ENCODE measurements around the gene MATR3.

The MATR3 gene

DNA sequence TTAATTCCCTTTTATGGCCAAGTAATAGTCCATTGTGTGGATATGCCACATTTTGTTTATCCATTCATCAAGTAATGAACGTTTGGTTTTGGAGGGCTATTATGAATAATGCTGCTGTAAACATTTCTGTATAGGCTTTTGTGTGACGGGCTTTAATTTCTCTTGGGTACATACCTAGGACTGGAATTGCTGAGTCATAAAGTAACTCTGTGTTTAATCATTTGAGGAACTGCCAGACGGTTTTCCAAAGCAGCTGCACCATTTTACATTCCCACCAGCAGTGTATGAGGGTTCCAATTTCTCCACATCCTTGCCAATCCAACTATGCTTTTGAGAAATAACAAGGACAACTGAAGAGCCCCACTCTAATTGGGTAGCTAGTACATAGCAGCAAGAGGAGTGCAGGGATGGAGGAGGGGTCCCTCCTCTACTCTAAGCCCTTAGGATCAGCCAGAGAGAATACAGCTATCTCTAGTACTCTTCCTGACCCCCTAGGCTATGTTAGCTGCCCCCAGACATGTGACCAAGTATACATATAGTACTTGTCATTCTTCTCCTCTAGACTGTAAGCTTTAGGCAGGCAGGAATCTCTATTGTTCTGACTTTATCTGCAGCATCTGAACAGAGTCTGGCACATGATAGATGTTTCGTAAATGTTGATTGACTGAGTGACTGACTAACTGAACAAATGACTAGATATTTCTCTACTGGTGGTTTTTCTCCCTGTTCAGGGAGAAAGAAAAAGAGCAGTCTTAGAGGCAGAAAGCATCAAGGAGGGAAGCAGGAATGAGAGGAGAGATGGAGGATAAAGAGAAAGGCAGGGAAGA is 22.1 kb upstream of the MATR3 start:
- peak overlapping the region in 1 of 21 experiments; percentile 3 for H3K27ac ChIP-seq
- no peak overlapping the region for H3K4me3 ChIP-seq

DNA sequence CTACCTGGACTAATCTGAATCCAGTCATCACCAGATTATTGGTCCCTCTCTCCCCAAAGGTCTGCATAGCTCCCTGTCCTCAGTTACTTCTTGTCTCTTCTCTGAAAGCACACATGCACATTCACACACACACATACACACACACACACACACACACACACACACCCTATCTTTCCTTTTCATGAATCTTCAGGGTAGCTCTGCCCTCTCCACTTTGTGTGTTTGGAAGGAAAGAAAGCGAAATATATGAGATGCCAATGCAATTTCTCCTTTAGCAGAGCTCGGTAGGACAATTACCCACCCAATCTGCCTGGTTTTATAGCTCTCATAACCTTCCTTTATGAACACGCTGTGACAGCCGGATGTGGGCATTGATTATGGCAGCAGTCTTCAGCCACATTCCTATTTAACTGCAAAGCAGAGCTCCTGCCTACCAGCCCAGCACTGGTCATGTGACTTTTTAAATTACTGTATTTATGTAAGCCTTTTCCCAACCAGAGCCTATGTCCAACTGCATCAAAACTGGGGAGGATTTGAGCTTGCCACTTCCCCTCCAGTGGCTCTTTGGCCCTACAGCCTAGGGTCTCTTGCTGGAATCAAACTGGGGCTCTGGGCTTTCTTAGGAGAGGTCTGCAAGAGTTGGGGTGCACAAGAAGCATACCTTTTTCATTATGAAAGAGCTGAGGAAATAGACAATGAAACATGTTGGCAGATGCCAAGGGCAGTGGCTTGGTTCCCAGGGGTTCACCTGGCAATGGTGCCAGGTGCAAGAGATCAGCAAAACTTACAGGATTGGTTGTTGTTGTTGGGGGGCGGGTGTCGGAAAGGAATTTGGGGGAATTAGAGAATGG is 20.8 kb upstream of the MATR3 start:
- Histone ChIP-seq H3K4me3 (peak overlapping the region in 1 of 7 experiments; percentile 41), H3K27ac (peak overlapping the region in 16 of 21 experiments; percentile 21 to 88 (median 80))

DNA sequence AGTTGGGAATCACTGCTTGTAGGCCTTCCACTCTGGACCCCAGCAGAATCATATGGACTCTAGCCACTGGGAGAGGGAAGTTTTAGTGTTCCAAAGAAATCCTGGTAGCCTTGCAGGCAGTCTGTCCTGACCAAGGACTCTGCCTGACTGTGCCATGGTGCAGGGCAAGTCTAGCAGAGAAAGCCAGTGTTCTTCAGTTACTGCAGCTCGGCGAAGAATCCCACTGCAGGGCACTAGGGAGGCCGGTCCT is 20.3 kb upstream of the MATR3 start:
- Histone ChIP-seq H3K27ac (peak overlapping the region in 18 of 21 experiments; percentile 21 to 88 (median 80)), H3K4me3 (peak overlapping the region; percentile 32 to 50 (median 43))

DNA sequence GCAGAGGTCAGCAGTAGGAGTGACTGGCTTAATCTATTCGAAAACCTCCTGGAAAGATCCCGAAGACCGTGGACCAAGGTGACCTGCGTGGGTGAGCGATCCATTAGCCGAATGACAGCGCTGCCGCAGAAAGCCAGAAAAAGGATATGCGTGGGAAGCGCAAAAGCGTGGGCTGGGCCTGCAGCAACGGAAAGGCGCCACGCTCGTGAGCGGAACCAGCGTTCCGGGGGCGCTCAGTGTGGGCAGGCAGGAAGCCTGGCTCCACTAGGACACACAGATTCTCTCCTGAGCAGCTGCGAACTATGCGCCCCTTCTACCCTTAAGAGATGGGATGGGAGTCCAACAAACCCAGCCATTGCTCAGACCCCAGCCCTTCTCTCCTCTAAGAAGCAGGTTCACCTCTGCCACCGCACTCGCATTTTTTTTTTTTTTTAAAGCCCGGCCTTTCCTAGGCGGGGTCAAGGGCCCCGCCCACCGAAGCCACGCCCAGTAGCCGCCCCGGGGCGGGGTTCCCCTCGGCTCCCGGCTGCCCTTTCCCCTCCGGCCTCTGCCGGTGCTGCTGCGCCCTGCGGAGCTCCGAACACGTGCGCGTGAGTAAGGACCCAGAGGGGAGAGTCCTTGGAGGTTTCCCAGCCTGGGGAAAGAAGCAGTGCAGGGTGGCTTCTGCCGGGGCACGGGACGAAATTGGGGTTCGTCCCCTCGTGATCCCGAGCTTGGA is 19.8 kb upstream of the MATR3 start:
- peak overlapping the region; percentile 32 to 50 (median 43) for H3K4me3 ChIP-seq
- peak overlapping the region; percentile 15 to 88 (median 80) for H3K27ac ChIP-seq

DNA sequence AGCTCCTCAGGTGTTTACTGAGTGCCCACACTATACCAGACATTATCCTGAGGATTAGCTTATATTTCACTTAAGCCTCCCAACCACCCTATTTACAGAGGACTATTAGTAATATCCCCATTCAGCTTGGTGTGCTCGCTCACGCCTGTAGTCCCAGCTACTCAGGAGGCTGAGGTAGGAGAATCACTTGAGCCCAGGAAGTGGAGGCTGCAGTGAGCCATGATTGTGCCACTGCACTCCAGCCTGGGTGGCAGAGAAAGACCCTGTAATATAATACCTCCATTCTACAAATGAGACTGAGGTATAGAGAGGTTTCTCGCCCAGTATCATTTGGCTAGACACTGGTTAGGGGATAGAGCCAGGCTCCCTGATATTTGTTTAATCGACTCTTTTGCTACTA is 18.0 kb upstream of the MATR3 start:
- Histone ChIP-seq H3K27ac (peak overlapping the region in 16 of 21 experiments; percentile 3 to 88 (median 48)), H3K4me3 (peak overlapping the region in 1 of 7 experiments; percentile 6)

DNA sequence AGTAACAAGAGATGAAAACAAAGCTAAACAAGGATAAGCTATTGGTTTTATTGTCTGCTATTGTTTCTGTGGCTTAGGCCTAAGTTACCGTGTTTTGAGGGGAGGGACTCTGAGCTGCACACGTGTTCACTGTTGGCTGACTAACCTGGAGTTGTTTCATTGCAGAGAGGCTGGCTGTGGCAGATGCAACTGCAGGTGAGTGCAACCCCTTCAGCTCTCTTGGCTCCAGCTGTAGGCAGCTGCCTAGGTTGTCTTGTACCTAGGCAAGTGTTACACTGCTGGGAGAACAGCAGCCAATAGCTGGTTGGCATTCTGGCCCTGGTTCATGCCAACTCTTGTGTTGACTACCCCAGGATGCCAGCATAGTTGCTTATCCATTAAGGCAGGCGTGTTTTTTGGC is 17.6 kb upstream of the MATR3 start:
- peak overlapping the region in 13 of 21 experiments; percentile 3 to 88 (median 59) for H3K27ac ChIP-seq
- H3K4me3 ChIP-seq = no peak overlapping the region

DNA sequence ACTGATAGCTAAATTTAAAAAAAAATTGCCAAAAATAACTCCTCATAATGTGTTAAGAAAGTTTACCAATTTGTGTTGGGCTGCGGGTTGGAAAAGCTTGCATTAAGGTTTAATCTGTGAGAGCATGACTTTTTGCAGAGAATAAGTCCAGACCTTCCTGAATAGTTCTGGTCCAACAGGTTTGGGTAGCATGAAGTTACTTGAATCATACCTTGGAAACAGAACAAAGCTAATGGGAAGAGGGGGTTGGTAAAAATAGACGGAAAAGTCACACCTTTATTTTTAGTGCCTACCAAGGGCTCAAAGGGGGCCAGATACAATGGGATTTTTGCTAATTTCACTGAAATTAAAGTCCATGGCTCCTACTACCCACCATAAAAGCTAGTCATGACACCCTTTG is 17.1 kb upstream of the MATR3 start:
- peak overlapping the region in 14 of 21 experiments; percentile 14 to 88 (median 60) for H3K27ac ChIP-seq

DNA sequence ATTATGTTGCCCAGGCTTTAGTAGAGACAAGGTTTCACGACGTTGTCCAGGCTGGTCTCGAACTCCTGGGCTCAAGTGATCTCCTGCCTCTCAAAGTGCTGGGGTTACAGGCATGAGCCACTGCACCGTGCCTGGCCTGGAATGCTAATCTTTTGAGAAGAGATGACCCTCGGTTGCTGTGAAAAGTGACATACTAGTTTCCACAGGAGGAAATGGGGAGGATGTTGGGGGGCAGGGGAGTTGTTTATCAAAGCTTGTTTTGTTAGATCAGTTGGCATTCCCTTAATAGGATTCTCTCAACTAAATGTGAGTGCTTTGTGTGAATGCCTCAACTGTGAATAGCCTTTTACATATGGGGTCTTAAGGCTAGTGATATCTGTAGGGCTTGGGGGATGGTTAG is 16.4 kb upstream of the MATR3 start:
- no peak overlapping the region for H3K4me3 ChIP-seq

More for the DNA sequence above, 17.1 kb upstream of the MATR3 start:
- H3K4me3 ChIP-seq = no peak overlapping the region

DNA sequence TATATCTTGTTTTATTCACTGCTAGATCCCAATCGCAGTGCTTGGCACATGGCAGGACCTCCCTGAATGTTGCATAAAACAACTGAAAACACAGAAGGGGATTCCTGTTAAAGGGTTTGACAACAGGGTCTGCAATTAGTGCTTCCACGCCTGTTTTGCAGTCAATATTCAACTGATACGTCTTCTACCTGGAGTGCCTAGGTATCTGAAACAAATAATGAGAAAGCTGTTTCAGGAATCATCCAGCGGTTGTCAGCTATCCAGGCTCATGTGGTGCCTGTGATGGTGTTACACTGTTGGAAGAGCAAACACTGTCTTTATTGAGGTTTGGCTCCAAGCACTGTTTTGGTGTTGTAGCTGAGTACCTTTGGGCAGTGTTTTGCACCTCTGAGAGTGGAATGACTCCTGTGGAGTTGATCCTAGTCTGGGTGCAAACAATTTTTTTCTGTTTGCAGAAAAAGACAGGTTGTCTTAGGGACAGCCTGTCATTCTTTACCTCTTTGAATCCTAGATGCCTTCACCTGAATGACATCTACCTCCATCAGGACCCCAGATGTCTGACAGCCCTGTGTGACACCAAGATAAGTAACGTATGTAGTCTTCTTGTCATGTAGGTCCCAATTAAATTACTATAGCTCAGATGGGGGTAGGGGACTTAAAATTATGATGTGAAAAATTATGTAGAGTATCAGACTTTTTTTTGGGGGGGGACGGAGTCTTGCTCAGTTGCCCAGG is 14.8 kb upstream of the MATR3 start:
- Histone ChIP-seq H3K27ac (no peak overlapping the region), H3K4me3 (no peak overlapping the region)

More for the DNA sequence above, 16.4 kb upstream of the MATR3 start:
- H3K27ac ChIP-seq = peak overlapping the region in 9 of 21 experiments; percentile 1 to 83 (median 33)

DNA sequence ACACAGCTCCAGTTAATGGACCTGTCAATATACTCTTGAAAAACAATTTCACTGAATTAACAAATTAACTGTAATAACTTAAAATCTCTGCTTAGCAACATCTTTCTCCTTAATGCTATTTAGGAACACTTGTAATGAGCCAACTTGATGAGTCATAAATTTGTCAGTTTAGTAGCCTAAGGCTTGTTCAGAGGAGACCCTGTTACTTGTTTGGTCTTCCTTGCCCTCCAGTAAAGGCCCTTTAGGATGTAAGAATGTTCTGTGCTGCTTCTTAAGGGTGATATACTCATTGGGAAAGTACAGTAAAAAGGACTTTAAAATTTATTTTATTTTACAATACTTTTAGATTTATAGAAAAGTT is 11.4 kb upstream of the MATR3 start:
- Histone ChIP-seq H3K27ac (no peak overlapping the region), H3K4me3 (no peak overlapping the region)

DNA sequence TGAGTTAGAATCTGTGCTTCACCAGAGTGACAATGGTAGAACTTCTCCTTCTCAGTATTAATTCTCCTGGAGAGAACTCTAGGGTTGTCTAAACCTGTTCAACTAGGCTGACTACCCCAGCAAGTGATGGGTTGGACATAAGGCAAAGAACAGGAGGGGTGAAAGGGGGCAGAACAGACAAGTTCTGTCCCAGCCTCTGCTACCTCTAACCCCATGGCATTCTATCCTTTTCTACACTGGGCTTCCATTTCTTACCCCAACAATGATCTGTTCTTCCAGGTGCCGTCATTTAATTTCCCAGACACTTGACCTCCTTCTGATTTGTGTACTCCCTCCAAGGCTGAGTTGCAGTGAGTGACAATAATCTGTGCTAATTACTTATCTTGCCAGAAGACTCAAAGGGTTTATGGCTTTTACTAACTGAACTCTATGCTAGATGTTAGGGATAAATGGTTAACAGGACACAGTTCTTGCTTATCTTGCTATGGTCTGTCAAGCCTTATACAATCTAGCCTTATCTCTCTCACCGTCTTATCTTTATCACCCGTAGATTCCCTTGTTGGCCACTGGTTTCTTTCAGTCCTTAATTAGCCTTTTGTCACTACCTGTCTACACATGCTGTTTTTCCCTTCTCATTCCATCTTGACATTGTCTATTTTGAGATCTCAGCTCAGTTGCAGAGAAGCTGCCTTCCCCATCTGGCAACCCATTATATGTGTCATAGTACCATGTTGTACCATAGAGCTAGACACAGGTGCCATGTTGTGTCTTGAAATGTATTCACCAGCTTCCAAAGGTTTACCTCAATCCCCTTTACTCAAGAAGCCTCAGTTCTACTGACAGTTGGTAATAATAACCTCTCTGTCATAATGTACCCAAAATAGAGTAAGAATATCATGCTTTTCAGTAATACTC is 10.0 kb upstream of the MATR3 start:
- H3K4me3 ChIP-seq = no peak overlapping the region
- no peak overlapping the region for H3K27ac ChIP-seq

DNA sequence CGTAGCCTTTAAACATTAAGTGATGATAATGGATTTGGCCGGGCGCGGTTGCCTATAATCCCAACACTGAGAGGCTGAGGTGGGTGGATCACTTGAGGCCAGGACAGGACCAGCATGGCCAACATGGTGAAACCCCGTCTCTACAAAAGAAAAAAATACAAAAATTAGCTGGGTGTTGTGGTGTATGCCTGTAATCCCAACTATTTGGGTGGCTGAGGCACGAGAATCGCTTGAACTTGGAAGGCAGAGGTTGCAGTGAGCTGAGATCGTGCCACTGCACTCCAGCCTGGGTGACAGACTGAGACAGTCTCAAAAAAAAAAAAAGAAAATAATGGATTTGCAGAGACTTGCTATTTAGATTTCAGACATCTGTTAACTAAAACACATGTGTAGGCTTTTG is 9.2 kb upstream of the MATR3 start:
- H3K4me3 ChIP-seq = no peak overlapping the region
- H3K27ac ChIP-seq = no peak overlapping the region

DNA sequence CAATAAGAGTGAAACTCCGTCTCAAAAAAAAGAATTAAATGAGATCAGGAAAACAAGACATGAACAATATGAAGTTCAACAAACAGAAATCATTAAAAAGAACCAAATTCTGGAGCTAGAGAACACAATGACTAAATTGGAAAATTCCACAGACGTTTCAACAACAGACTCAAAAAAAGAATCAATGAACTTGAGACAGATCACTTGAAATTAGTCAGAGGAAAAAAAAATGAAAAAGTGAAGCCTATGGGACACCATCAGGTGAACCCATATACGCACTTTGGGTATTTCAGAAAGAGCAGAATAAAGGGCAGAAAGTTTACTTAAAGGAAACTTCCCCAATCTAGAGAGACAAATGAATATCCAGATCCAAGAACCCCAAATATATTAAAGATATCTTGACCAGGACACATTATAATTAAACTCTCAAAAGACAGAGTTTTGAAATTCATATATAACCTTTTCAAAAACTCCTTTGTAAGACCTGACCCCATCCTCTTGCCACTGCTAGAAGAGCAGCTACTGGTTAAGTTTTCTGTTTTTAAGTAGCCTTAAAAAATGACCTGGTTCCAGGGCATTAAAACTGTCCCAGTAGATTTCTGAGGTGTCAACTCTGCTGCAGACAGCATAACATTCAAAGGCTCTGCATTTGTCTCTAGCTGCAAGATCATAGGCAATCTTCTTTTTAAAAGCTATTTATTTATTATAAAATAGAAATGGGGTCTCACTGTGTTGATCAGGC is 7.7 kb upstream of the MATR3 start:
- H3K4me3 ChIP-seq = no peak overlapping the region

DNA sequence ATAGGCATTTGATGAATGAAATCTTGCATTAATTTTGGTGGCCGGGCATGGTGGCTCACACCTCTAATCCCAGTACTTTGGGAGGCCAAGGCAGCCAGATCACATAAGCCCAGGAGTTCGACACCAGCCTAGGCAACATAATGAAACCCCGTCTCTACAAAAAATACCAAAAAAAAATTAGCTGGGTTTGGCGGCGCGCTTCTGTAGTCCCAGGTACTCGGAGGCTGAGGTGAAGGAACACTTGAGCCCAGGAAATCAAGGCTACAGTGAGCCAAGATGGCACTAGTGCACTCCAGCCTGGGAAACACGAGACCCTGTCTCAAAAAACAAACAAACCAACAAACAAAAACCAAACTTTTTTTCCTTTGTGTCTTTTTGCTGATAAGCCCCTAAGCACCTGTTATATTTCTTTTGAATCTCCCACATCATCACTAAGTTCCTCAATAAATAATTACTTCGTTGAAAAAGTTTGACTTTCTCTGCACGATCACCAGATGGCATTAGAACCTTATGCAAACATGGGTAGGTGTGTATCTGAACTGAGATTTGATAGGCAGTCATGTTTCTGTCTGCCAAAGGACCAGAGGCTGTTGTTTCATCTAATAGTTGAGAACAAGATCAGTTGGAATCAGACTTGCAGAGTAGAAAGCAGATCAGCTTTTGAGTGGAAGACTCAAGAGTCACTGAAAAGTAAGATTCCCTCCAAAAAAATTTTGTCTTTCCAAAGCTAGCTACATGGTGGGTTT is 5.5 kb upstream of the MATR3 start:
- H3K27ac ChIP-seq = no peak overlapping the region
- H3K4me3 ChIP-seq = no peak overlapping the region

More for the DNA sequence above, 7.7 kb upstream of the MATR3 start:
- no peak overlapping the region for H3K27ac ChIP-seq

DNA sequence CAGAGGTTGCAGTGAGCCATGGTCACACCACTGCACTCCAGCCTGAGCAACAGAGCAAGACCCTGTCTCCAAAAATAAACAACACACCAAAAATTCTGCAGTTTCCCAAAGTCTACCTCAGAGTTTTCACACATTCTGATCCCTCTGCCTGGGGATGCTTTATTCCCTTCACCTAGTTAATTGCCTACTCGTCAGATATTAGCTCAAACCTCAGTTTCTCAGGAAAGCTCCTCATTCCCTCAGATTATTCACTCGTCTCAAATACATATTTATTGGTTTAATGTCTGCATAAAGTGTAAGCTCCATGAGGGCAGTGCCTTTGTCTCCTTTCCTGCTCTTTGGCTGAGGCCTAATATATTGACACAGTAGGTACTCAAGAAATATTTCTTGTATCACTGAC is 2.5 kb upstream of the MATR3 start:
- H3K4me3 ChIP-seq = no peak overlapping the region
- H3K27ac ChIP-seq = no peak overlapping the region

DNA sequence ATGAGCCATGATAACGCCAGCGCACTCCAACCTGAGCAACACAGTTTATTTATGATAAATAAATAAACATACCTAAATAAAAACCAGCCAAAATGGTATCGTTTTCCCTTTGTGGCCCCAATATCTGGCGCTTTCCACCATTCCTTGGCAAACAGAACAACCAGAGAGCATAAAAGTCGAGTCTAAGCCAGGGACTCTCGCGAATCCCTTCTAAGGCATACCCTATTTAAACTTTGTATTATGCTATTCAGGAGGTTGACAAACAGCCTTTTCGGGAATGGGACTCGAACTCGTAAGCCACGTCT is 386 bp upstream of the MATR3 start:
- peak overlapping the region; percentile 71 to 97 (median 89) for H3K4me3 ChIP-seq
- H3K27ac ChIP-seq = peak overlapping the region in 20 of 21 experiments; percentile 95 to 100 (median 98)

All from skin epidermis (tissue), 12 donors.